ENCODE measurements around the gene CCDC71. TPM values are rescaled to one million over a fixed set of nuclear protein-coding genes. Genes with fewer than 3 reads are reported as not detected.

The CCDC71 gene
- total and polyA plus RNA-seq, 2 of the 13 experiments (the other 11 are each of a cell fraction or from before 2014, with no cell fraction given), result 9.7 to 14.3 TPM

- Histone ChIP-seq H3K4me2 (ENCODE audit: low read depth, low read length) (no peak overlapping the region), H3K27me3 (ENCODE audit: control insufficient read depth in 1 of 2, insufficient read depth in 2 of 2, low read length in 2 of 2) (no peaks in the 10 kb centered on the region; a peak in 1 of 5 replicates), H3K9ac (ENCODE audit: insufficient read depth, low read depth, low read length) (no peak overlapping the region), H3K9me3 (ENCODE audit: low read length) (no peaks in the 10 kb centered on the region), H4K20me1 (ENCODE audit: insufficient read depth, low read length) (no peaks in the 10 kb centered on the region), H3K4me3 (replicated peaks in 1 of 3; ENCODE audit: insufficient read depth in 1 of 3, low read depth in 2 of 3, low read length in 3 of 3) (no peak overlapping the region), H3K4me1 (ENCODE audit: insufficient read depth, low read length) (peaks cover 19% of the 10 kb centered on the region), H3K79me2 (ENCODE audit: insufficient read depth, low read length) (peaks cover 14% of the 10 kb centered on the region), H3K27ac (ENCODE audit: extremely low read length, insufficient read depth, low read length) (no peak overlapping the region), H3K36me3 (replicated peaks in 1 of 2; ENCODE audit: control insufficient read depth in 1 of 2, insufficient read depth in 2 of 2, low read length in 2 of 2) (peaks cover 18 to 43% of the 10 kb centered on the region in 2 experiments), H2AFZ (ENCODE audit: low read length) (no peak overlapping the region)
- in situ Hi-C loops (cut with HindIII; ENCODE audit: extremely low pct_ligation_motif_present, low pct_unique_long_range_greater_than_20kb) (no loop called here), intact Hi-C loops (cut with micrococcal nuclease; ENCODE audit: unreplicated experiment) (no loop called here)
- 0 out of 2 replicates have a peak, but pooled peaks have one; percentile 28 for TF ChIP-seq RBFOX2 (IDR thresholded peaks at IDR 0.05; ENCODE audit: low read depth, low read length)
- no peak for TF ChIP-seq TMF1 (CRISPR knock-in tag; IDR thresholded peaks at IDR 0.05; ENCODE audit: low read depth)
- CTCF ChIA-PET (ENCODE audit: low intra/inter-chr PET ratio, low total read pairs), result no interaction called here
- POLR2A ChIA-PET, result interaction anchor here (4.3 kb wide), 1 partner anchor 12 kb away, joined by 110 read pairs; the partner anchor contains the start of gene LAMB2
- WGBS (ENCODE audit: low lambda C conversion rate), result no CpG with 5 or more reads among the region's 7 CpGs
- FAIRE-seq (no peak), ATAC-seq (no peak), DNase-seq (ENCODE audit: low spot score) (no peak)
- BruUV-seq (replicated peaks), result no TSS peak
Measured at GRCh38 chr3:49122451-49122850, 43.7 kb downstream of the CCDC71 start.

GRCh38 chr3:49122022-49122421 is 44.1 kb downstream of the CCDC71 start:
- no peak overlapping the region for H3K9ac ChIP-seq (ENCODE audit: insufficient read depth, low read depth, low read length)
- DNase-seq (ENCODE audit: low spot score) (no peak), FAIRE-seq (no peak), ATAC-seq (no peak)
- in situ Hi-C loops (cut with HindIII; ENCODE audit: extremely low pct_ligation_motif_present, low pct_unique_long_range_greater_than_20kb), result no loop called here
- intact Hi-C loops (cut with micrococcal nuclease; ENCODE audit: unreplicated experiment), result no loop called here
- no TSS peak for BruUV-seq (replicated peaks)
- no peak for TF ChIP-seq SMARCC2 (IDR thresholded peaks at IDR 0.05)
- ChIA-PET CTCF (ENCODE audit: low intra/inter-chr PET ratio, low total read pairs) (no interaction called here), POLR2A (interaction anchor here (1.6 to 4.3 kb wide), 5 partner anchors 12 to 115 kb away, joined by 12 to 110 read pairs (median 32); partner anchors contain the start of genes IMPDH2, LAMB2, QRICH1 and WDR6)
- no peak overlapping the region for H2AFZ ChIP-seq (ENCODE audit: low read length)
- H3K4me1 ChIP-seq (ENCODE audit: insufficient read depth, low read length), result peaks cover 19% of the 10 kb centered on the region
- no peak overlapping the region for H3K4me3 ChIP-seq (replicated peaks in 1 of 3; ENCODE audit: insufficient read depth in 1 of 3, low read depth in 2 of 3, low read length in 3 of 3)
- H3K36me3 ChIP-seq (replicated peaks in 1 of 2; ENCODE audit: control insufficient read depth in 1 of 2, insufficient read depth in 2 of 2, low read length in 2 of 2), result peaks cover 20 to 47% of the 10 kb centered on the region in 2 experiments
- no peaks in the 10 kb centered on the region for H3K9me3 ChIP-seq (ENCODE audit: low read length)
- no peak overlapping the region for H3K4me2 ChIP-seq (ENCODE audit: low read depth, low read length)
- no peaks in the 10 kb centered on the region for H4K20me1 ChIP-seq (ENCODE audit: insufficient read depth, low read length)
- peaks cover 14% of the 10 kb centered on the region for H3K79me2 ChIP-seq (ENCODE audit: insufficient read depth, low read length)
- H3K27me3 ChIP-seq (ENCODE audit: control insufficient read depth in 1 of 2, insufficient read depth in 2 of 2, low read length in 2 of 2), result no peaks in the 10 kb centered on the region; a peak in 1 of 5 replicates
- 100% methylated on average over 3 of the region's 12 CpGs for WGBS (ENCODE audit: low lambda C conversion rate)
- H3K27ac ChIP-seq (ENCODE audit: extremely low read length, insufficient read depth, low read length), result no peak overlapping the region

Measured in HepG2 (cell line).